Fibroblast of skin of left biceps (primary cell): Measurements from ENCODE around the gene NPHP4.

Experiments used
- DNase-seq, 2 experiments: peaks; one replicate each; pipeline ENCODE4 v3.0.0-alpha.2; 2013; ENCODE audit warnings: low read depth in 2 of 2

NPHP4 gene

DNA sequence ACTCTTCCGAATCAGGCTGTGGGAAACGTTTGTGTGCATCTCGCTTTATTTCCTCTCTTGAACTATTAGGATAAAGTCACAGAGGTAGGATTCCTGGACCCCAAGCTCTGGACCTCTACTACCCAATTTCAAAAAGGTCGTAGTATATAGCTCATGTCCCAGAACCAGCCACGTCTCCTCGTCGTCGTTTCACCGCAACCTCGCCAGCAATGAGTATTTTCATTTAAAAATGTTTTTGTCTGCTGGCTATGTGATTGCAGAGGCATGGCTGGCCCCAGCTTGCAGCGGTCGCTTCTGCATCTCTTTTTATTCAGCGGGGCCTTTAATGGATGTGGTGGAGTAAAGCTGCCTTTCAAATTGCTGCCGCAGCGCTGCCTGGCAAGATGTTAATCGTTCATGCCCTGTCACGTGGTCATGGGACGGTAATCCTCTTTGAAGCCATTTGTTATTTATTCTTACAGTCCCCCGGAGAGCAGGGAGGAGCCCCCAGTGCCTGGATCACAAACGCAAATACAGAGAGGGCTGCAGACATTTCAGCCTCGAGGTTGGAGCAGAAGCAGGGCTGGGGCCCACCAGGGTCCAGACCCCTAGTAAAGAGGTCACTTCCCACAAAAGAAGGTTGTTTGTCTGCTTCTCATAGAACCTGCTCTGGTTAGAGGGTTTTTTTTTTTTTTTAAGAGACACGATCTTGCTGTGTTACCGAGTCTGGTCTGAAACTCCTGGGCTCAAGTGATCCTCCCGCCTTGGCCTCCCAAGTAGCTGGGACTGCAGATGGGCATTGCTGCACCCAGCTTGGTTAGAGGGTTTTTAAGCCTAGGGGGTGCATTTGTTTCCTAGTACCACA lies 11.6 kb upstream of the NPHP4 start:
- DNase-seq, result no peak

DNA sequence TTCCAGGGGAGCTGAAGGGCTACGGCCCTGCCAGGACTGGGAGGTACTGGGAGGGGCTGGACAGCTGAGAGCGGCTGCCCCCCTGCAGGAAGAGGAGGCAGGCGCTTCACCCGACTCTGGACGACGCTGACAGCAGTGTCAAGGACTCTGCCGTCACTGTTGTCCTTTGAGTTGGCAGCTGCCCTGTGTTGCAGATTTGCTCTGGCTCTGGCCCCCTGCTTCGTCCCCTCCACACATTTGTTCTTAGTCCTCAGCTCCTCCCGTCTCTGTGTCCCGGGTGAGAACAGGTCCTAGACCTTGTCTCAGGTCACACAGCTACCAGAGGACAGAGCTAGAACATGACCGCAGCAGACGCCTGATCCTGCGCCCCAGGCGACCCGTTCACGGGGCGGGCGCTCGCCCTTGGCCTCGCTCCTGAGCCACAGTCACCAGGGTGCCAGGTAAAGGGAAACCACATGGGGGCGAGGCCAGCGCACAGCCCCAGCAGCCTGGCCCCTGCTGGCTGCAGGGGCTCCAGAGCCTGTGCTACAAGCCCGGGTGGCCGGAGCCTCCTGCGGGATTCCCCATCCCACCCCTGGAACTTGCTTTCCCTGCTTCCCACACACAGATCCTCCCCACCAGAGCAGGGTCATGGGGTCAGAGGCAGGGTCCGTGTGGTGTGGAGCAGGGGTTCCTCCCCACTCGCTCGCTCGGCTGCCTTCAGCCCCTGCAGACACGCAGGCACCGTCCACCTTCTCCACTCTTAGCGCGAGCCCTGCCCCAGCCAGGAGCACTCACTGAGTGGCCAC lies 10.7 kb upstream of the NPHP4 start:
- no peak for DNase-seq

DNA sequence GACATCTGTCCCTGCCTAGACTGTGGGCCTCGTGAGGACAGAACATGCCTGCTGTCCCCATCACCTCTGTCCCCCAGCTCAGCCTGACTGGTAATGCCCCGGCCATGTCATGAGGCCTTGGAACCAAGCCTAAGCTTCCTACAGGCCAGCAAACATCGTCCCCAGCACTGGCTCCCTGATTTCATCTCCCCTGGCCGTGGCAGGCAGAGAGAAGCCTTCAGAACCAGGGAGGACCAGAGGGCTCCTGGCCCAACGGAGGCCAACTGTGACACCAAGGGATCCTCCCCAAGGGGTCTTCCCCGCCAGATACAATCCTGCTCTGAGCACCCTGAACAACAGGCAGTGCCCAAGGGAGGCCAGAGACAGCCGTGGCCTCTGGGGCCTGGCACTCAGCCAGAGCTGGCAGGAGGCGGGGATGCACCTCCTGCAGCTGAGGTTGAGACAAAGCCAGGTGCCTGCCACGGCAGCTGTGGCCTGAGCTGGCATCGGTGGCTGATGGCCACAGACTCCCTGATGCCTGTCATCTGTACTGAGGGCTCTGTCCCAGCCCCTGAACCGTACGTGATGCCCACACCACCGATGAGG lies 9.9 kb upstream of the NPHP4 start:
- no peak for DNase-seq

DNA sequence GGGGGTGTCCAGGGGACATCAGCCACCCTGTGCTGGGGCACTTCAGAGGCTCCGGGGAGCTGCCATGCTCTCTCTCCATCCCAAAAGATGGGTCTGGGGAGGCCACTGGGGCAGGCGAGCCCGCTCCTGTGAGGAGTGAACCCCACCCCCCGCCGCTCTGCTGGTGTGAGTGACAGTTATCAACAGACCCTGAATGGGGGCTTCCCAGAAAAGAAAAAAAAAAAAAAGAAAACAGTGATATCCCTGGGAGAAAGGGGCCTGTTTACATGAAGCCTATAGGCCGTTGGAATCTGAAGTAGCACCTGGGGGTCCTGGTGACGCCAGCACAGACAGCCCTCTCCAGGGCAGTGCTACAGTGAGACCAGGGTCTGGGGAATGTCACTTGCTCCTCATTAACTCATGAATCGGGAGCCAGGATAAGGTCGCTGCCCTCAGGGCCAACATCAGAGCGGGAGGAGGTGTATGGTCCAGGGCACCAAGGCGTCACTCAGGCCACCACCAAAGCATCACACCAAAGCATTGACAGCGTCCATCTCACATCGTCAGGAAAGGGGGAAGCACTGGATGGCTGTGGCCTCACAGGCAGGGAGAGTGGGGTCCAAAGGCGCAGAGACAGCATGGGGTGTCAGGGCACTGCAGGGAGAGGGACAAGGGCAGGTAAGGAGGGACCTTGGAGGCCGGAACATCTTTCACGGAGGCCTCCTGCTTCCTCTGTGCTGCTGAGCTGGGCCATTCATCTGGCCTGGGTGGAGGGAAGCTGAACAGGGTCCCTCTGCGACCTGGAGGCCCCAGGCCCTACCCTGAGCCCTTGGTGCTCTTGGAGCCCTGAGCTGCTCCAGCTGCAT lies 8.4 kb upstream of the NPHP4 start:
- DNase-seq, result no peak

DNA sequence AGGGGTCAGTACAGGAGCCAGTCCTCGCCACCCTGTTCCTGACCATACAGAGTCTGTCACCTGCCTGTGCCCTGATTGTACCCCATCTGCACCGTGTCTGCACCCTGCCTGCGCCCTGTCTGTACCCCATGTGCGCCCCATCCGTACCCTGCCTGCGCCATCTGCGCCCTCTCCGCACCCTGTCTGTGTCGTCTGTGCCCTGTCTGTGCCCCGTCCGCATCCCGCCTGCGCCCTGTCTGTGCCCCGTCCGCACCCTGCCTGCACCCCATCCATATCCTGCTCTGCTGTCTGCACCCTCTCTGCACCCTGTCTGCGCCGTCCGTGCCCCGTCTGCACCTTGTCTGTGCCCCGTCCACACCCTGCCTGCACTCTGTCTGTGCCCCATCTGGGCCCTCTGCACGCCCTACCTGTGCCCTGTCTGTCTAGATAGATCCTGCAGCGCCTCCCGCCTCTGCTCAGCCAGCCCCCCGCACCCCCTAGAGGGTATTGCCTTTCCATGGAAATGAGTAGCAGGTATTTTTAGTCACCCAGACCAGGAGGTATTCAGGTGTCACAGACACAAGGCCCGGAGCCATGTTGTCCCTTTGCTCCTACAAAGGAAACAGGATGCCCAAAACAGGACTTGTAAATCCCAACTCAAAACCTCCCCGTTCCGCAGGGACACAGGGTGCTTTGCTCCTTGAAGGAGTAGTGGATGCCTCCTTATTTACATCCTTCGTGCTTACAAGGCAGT lies 7.7 kb upstream of the NPHP4 start:
- DNase-seq, result no peak

DNA sequence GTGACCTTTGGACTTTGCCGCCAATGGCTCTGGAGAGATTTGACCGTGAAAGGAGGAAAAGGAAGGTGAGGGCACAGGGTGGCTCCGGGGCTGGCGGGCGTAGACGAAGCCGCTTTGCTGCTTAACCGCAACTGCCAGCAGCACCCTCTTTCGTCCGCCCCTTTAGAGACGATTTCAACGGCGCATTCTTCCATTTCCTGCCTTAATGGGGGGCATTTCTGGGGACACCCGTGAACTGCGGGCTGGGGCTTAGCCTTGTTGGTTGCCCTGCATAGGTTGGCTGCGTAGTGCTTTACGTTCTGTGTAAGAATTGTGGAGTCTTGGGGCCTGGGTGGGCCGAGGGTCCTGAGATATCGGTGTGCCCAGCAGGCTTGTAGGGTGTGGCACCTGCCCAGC lies 6.7 kb upstream of the NPHP4 start:
- DNase-seq, result no peak

DNA sequence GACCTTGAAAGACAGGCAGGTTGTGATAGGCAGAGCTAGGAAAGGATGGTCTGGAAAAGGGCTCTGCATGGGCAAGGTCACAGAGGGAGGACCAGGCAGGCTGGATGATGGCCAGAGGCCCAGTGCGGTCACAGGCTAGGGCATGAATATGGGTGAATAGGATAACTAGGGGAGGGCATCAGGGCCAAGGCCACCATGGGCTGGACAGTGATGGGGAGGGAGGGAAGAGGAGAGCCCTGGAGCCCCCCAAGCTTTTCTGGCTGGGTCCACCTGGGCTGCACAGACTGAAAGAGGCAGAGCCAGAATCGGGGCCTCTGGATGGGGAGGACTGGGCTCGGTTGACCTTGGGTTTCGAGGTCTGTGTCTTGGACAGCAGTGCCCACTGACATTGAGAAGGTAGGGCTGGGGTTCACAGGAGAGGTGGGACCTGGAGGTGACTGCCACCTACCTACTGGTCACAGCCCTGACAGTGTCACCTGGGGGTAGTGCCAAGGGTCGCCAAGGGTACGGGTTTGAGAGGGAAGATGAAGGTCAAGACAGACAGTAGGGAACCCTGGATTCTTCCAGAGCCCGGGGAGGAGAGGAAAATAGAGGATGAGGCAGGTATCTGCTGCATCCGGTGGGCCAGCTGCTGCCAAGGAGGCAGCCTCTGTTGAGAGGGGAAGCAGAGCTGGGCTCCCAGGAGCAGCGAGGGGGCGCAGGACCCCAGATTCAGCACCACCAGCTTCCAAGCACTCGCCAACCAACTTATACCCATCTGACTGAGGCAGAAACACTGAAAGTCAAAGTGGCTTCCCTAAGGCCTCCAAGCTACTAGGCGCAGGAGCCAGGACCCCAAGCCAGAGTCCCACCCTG lies 6.1 kb upstream of the NPHP4 start:
- DNase-seq, result no peak

DNA sequence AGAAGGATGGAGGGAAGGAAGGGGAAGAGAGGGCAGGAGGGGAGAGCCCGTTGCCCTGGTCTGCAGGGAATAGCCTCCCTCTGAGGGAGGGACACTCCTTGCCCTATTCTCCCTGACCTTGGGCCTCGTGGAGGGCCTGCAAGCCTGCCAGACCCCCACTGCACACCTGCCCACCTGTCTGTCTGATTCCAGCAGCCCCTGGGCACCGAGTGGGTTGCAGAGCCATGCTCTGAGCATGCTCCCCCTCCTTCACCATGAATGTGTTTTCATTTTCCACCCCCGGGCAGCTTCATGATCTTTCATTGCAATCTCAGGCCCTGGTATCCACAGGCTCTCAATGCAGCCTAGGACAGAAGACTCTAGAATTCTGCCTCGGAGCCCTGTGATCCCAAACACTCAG lies 5.1 kb upstream of the NPHP4 start:
- no peak for DNase-seq

DNA sequence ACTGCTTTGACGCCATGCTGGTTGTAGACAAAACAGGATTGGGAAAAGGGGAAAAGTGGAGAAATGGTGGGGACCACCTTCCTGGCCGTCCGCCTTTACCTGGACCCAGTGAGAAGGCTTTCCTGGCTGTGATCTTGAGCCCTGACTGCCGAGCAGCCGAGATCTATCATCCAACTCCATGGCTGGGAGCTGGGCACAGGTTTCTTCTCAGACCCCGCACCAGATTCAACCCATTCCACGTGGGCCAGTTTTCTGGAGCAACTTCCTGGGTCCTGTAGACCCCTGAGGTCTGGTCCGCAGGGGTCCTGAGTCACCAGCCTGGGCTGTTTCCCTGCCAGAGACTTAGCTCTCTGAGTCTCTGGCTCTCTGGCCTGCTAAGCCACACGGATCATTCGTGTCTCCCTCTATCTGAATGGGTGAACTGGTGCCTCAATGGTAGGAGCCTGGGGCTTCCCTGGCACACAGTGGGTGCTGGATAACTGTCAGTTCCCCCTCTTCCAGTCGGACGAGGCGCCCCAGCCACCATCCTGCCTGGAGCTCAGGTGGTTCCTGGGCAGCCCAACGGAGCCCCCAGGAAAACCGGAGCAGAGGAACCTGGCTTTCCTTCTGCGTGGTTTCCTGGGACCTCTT lies 4.5 kb upstream of the NPHP4 start:
- DNase-seq, result no peak

DNA sequence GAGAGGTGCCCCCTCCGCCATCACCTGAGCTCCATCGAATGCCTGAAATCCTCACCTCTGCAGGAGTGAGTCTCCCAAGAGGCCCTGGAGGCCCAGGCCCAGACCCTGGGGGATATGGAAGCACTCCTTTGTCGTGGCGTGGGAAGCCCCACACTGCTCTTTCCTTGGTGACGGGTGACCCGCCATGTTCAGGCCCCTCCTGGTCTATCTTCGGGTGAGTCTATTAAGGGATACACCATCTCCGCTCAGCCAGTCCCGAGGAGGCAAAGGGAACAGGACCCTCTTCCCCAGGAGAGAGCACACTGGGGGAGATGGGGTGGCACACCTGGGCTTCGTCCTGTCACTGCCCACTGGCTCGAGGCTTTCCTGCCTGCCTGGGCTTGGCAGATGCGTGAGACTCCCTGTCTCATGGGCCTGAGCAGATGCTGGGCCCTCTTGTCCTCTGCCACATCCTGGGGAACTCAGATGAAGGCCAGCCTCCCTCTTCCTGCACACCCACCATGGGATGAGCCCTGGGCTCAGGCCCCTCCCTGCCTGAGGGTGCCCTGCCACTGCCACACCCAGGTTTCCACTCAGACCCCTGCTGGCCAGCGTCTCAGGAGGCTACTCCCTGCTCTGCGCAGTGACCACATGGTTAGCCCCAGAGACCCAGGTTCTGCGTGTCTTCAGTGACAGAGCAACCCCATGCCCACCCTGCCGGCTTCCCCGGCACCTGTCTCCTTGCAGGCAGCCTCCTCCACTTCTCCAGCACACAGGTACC lies 3.8 kb upstream of the NPHP4 start:
- no peak for DNase-seq

DNA sequence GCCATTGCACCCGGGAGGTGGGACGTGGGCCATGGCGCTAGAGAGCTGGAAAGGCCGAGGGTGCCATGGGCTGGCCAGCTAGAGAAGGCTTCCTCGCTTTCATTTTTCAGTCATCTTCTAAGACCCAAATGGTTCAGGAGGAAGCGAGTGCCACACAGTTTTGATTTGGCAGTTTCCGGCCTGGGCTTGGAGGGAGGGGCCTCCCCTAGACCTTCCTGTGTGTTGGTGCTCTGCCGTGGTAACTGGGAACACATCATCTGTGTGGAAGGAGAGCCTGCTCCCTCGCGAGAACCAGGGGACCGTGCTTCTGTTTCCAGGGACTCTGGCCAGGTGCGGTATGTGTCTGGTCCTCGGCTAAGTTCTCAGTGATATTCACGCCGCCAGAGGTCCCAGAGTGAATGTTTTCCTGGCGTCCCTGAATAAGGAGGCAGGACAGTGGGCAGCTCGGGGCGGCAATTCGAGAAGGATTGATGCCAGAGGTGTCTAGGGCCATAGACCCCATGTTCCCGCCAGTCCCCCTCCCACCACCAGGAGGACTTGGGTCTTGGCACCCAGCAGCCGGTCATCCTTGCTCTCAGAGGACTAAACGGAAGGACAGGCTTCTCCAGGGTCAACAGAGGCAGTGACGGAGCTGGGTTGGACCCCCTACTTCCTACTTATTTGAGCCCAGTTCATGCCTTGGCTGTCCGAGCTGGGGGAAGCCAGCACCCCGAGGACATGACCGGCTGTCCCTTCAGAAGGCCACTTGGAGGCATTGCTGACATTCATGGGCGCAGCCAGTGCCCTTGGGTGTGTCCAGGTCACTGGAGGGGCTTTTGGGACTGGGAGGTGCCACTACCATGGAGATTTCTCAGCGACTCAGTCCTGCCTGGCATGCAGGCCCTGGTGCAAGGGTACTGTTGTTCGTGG lies 2.7 kb upstream of the NPHP4 start:
- DNase-seq, result no peak

DNA sequence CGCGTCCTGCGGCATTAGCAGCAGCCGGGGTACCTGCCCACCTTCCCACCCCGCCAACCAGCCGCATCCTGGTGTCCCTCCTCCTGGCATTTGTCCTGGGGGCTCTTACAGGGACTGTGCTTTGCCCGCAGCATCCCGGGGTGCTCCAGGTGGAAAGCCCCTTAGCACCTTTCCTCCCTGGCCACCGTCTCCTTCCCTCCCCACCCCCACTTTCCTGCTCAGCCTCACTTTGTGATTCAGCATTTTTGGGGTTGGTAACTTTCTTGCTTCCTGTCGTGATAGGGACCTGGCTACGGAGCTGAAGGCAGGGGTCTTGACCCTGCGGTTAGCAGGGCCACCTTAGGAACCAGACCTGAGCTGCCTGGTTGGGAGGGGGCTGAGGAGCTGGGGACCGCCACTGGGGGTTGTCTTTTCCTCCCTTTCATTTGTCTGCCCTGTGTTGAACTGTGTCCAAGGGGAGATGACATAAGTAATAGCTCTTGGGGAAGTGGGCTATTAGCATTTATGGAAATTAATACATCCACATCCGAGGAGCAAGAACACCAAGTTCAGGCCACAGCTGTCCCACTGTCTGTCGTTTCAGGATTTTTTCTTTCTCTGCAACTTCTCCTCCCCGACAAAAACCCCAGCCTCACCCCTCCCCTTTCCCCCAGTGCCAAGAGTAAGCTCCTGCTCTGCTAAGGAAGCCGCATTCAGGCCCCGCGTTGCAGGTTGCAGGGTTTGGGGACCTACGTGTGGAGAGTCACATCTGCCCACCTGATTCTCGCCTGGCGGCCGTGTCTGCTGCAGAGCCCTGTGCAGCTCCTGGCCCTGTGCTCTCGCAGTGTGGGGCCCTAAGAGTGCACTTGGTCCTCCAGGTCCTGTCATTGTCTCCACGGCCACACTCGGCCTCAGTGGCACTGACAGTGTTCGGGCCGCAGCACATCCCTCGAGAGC lies 1.6 kb upstream of the NPHP4 start:
- no peak for DNase-seq

DNA sequence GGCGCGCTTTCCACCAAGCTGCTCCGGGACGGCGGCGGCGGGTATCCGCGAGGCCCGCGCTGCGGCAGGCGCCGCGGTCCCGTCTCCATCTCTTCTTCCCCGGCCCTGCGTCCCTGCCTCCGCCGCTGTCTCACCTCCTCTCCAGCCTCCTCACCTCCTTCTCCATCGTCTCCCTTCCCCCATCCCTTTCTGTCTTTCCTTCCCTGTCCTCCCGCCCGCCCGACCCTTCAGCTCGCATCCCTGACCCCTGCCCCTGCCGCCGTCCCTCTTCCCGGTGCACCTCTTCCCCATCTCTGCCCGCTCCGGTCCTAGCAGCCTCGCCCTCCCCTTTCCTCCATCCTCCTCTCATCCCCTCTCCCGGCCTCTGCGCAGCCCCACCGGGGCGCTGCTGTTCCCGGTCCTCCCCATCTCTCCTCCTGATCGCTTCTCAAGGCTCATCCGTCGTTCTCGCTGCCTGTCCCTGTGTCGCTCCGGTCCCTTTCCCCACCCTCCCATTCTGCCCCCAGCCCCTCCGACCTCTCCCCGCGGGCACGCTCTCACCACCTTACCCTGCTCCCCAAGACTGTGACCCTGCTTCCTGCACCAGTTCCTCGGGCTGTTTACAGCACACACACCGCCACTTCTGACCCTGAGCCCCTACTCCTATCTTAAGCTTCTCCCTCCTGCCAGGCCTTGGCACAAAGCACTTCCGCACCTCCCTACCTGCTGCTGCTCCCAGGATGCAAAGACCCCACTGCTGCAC lies 760 bp upstream of the NPHP4 start:
- DNase-seq, result no peak

DNA sequence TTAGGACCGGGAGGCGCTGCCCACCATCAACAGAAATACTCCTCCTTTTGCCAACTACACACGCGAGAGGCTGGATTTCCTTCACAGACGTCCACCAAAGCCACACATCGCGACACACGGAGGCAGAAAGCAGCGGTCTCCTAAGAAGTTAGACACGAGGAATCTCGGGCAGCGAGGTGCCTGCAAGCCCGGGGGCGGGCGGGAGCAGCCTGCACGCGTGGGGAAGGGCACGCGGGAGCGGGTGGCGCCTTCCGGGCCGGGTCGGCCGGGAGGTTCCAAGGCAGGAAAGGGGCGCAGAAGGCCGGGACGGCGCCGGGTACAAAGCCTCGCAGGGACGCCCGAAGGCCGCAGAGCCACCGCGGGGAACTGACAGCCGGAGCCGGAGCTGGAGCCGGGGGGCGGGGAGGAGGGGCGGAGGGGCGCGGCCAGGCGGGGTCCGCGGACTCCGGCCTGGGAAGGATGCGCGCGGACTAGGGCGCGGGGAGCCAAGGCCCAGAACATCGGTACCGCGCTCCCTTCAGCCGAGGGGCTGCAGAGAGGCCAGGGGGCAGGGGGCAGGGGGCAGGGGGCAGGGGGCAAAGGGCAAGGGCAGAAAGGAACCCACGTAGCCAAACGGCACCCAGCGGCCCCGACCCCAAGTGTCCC lies 722 bp downstream of the NPHP4 start:
- DNase-seq, result no peak

DNA sequence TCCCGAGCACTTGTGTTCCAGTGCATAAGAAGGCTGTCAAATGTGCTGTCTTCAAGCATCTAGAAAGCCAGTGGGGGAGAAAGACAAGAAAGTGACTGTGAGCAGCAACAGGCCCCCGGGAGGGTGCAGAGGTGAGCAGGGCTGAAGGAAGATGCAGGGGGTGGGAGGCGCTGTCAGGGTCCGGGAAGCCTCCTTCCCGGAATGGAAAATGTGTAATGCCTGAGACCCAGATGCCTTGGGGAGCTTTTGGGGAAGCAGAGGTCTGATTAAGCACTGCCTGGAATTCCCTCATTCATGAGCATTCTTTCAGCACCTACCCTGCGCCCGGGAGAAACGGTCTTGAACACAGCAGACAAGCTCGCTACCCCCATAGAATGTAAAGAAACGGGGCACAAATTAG lies 1.3 kb downstream of the NPHP4 start:
- peak in 1 of 2 experiments; percentile 5 for DNase-seq
